ENCODE data around the gene PCCB. TPM values are rescaled to one million over a fixed set of nuclear protein-coding genes. Genes with fewer than 3 reads are reported as not detected.

The PCCB gene
- total RNA-seq, 1 experiment from 2014 or later: 69.0 TPM

DNA sequence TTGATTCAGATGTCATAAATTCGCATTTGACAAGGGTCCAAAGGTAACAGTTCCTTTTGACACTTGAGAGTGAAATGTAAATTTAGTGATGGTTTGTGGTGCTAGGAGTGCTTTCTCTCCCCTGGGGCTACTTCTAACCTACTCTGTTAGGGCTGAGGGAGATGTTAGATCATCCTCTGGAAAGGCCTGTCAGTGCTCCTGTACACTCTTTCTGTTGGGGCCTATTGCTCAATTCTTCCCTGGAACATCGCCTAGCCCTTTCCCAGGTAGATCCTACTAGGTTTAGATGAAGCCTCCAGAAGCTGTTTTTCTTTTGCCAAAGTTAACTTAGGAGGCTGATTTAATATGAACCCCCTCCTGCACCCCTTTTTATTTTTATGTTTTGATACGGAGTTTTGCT lies 1.4 kb downstream of the PCCB start:
- no peaks in the 10 kb centered on the region for H3K27me3 Mint-ChIP-seq (ENCODE audit: low read depth)
- POLR2A ChIA-PET: interaction anchor here (1.7 to 2.1 kb wide), 2 partner anchors 55 to 56 kb away, joined by 3 to 9 read pairs; partner anchors contain the start of gene MSL2
- no peak overlapping the region for H3K27ac Mint-ChIP-seq
- DNase-seq (ENCODE audit: low spot score) (no peak), ATAC-seq (no peak)
- CTCF ChIA-PET: interaction anchor here (0.7 to 1.2 kb wide), 5 partner anchors 25 to 73 kb away, joined by 4 to 5 read pairs (median 4); partner anchors contain the start of gene MSL2
- TF ChIP-seq CBFB (CRISPR knock-in tag; IDR thresholded peaks at IDR 0.05; ENCODE audit: low read depth) (no peak), NFE2L1 (CRISPR knock-in tag; IDR thresholded peaks at IDR 0.05) (no peak), ATF3 (CRISPR knock-in tag; conservative IDR thresholded peaks at IDR 0.05) (no peak), TEAD1 (CRISPR knock-in tag; IDR thresholded peaks at IDR 0.05) (no peak), TEAD4 (CRISPR knock-in tag; IDR thresholded peaks at IDR 0.05) (no peak), ZNF281 (CRISPR knock-in tag; IDR thresholded peaks at IDR 0.05) (no peak), JAZF1 (CRISPR knock-in tag; IDR thresholded peaks at IDR 0.05) (no peak), RORB (CRISPR knock-in tag; IDR thresholded peaks at IDR 0.05) (no peak), NR1H2 (CRISPR knock-in tag; IDR thresholded peaks at IDR 0.05) (no peak), ELF4 (CRISPR knock-in tag; IDR thresholded peaks at IDR 0.05; ENCODE audit: low read depth) (no peak), ATF1 (CRISPR knock-in tag; IDR thresholded peaks at IDR 0.05) (no peak), ZNF671 (CRISPR knock-in tag; IDR thresholded peaks at IDR 0.05) (no peak), CREM (CRISPR knock-in tag; IDR thresholded peaks at IDR 0.05) (no peak), FOXP4 (CRISPR knock-in tag; IDR thresholded peaks at IDR 0.05) (no peak), FOXK1 (CRISPR knock-in tag; IDR thresholded peaks at IDR 0.05) (no peak), ZMAT4 (CRISPR knock-in tag; IDR thresholded peaks at IDR 0.05) (no peak)
- TF ChIP-seq, protein P1, sequence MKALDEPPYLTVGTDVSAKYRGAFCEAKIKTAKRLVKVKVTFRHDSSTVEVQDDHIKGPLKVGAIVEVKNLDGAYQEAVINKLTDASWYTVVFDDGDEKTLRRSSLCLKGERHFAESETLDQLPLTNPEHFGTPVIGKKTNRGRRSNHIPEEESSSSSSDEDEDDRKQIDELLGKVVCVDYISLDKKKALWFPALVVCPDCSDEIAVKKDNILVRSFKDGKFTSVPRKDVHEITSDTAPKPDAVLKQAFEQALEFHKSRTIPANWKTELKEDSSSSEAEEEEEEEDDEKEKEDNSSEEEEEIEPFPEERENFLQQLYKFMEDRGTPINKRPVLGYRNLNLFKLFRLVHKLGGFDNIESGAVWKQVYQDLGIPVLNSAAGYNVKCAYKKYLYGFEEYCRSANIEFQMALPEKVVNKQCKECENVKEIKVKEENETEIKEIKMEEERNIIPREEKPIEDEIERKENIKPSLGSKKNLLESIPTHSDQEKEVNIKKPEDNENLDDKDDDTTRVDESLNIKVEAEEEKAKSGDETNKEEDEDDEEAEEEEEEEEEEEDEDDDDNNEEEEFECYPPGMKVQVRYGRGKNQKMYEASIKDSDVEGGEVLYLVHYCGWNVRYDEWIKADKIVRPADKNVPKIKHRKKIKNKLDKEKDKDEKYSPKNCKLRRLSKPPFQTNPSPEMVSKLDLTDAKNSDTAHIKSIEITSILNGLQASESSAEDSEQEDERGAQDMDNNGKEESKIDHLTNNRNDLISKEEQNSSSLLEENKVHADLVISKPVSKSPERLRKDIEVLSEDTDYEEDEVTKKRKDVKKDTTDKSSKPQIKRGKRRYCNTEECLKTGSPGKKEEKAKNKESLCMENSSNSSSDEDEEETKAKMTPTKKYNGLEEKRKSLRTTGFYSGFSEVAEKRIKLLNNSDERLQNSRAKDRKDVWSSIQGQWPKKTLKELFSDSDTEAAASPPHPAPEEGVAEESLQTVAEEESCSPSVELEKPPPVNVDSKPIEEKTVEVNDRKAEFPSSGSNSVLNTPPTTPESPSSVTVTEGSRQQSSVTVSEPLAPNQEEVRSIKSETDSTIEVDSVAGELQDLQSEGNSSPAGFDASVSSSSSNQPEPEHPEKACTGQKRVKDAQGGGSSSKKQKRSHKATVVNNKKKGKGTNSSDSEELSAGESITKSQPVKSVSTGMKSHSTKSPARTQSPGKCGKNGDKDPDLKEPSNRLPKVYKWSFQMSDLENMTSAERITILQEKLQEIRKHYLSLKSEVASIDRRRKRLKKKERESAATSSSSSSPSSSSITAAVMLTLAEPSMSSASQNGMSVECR (CRISPR knock-in tag; IDR thresholded peaks at IDR 0.05; ENCODE audit: borderline replicate concordance): no peak
- TF ChIP-seq, protein P2, sequence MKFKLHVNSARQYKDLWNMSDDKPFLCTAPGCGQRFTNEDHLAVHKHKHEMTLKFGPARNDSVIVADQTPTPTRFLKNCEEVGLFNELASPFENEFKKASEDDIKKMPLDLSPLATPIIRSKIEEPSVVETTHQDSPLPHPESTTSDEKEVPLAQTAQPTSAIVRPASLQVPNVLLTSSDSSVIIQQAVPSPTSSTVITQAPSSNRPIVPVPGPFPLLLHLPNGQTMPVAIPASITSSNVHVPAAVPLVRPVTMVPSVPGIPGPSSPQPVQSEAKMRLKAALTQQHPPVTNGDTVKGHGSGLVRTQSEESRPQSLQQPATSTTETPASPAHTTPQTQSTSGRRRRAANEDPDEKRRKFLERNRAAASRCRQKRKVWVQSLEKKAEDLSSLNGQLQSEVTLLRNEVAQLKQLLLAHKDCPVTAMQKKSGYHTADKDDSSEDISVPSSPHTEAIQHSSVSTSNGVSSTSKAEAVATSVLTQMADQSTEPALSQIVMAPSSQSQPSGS (CRISPR knock-in tag; IDR thresholded peaks at IDR 0.05; ENCODE audit: borderline replicate concordance, low read depth): no peak
- TF ChIP-seq, protein P3, sequence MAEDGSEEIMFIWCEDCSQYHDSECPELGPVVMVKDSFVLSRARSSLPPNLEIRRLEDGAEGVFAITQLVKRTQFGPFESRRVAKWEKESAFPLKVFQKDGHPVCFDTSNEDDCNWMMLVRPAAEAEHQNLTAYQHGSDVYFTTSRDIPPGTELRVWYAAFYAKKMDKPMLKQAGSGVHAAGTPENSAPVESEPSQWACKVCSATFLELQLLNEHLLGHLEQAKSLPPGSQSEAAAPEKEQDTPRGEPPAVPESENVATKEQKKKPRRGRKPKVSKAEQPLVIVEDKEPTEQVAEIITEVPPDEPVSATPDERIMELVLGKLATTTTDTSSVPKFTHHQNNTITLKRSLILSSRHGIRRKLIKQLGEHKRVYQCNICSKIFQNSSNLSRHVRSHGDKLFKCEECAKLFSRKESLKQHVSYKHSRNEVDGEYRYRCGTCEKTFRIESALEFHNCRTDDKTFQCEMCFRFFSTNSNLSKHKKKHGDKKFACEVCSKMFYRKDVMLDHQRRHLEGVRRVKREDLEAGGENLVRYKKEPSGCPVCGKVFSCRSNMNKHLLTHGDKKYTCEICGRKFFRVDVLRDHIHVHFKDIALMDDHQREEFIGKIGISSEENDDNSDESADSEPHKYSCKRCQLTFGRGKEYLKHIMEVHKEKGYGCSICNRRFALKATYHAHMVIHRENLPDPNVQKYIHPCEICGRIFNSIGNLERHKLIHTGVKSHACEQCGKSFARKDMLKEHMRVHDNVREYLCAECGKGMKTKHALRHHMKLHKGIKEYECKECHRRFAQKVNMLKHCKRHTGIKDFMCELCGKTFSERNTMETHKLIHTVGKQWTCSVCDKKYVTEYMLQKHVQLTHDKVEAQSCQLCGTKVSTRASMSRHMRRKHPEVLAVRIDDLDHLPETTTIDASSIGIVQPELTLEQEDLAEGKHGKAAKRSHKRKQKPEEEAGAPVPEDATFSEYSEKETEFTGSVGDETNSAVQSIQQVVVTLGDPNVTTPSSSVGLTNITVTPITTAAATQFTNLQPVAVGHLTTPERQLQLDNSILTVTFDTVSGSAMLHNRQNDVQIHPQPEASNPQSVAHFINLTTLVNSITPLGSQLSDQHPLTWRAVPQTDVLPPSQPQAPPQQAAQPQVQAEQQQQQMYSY (CRISPR knock-in tag; IDR thresholded peaks at IDR 0.05): no peak
- peak overlapping the region; percentile 81 for H3K4me3 Mint-ChIP-seq
- peaks cover 8% of the 10 kb centered on the region for H3K36me3 Mint-ChIP-seq
- peaks cover 35% of the 10 kb centered on the region for H3K4me1 Mint-ChIP-seq
- H3K9me3 Mint-ChIP-seq: no peaks in the 10 kb centered on the region
